IMR-90 (cell line): Measurements from ENCODE around the gene SYDE2. TPM values are rescaled to one million over a fixed set of nuclear protein-coding genes. Genes with fewer than 3 reads are reported as not detected.

Source experiments
- ATAC-seq: fragments of 200-7000 bp; cut with Tn5 transposase; 2 replicates; pipeline ENCODE4 v1.9.1; 2020; ENCODE audit warnings: low read depth, mild to moderate bottlenecking, moderate library complexity
- BruUV-seq: library from RNA; stranded (reverse); fragments of 400-500 nt; replicated peaks from 2 replicates; lab custom pipeline; 2021; lab: Mats Ljungman, UMichigan
- CTCF ChIA-PET: fragments of 300-600 bp; formaldehyde crosslinking; extraction: SDS; loops from one replicate; lab custom pipeline; 2021; ENCODE audit warnings: antibody characterized with exemption; lab: Yijun Ruan, JAX
- POLR2A ChIA-PET: fragments of 300-600 bp; sonication (Branson Sonifier 250); formaldehyde crosslinking; loops from one replicate; lab custom pipeline; 2022; ENCODE audit warnings: antibody characterized with exemption; ENCODE audit not compliant: unreplicated experiment; lab: Charles Lee
- DNase-seq: peaks from one replicate; pipeline ENCODE4 v3.0.0; 2013
- H2AFZ ChIP-seq: replicated peaks from 2 replicates; pipeline ENCODE3; 2013; ENCODE audit warnings: low read length, mild to moderate bottlenecking; ENCODE audit not compliant: poor library complexity
- H2AK5ac ChIP-seq: 2 replicates; pipeline ENCODE4 v1.6.1; 2013; ENCODE audit warnings: low read depth, low read length, inconsistent platforms
- H2AK9ac ChIP-seq: replicated peaks from 2 replicates; pipeline ENCODE3; 2013; ENCODE audit warnings: mild to moderate bottlenecking, low read depth, low read length, moderate library complexity; ENCODE audit not compliant: poor library complexity
- H2BK120ac ChIP-seq: 2 replicates; pipeline ENCODE4 v1.6.1; 2013; ENCODE audit warnings: low read depth, low read length, inconsistent platforms
- H2BK15ac ChIP-seq: 3 replicates; pipeline ENCODE4 v1.6.1; 2013; ENCODE audit warnings: low read depth, low read length, inconsistent platforms
- H2BK20ac ChIP-seq: 2 replicates; pipeline ENCODE4 v1.6.1; 2013; ENCODE audit warnings: low read depth, mild to moderate bottlenecking, inconsistent platforms, low read length, moderate library complexity
- H2BK5ac ChIP-seq: 2 replicates; pipeline ENCODE4 v1.6.1; 2013; ENCODE audit warnings: mild to moderate bottlenecking, low read depth, low read length, inconsistent platforms; ENCODE audit not compliant: poor library complexity, severe bottlenecking
- H3K14ac ChIP-seq: replicated peaks from 2 replicates; pipeline ENCODE4 v1.6.1; 2013; ENCODE audit warnings: low read depth, low read length, inconsistent platforms
- H3K18ac ChIP-seq: 2 replicates; pipeline ENCODE4 v1.6.1; 2013; ENCODE audit warnings: low read depth, low read length, control low read depth
- H3K23ac ChIP-seq: 2 replicates; pipeline ENCODE4 v1.6.1; 2013; ENCODE audit warnings: low read depth, low read length, inconsistent platforms
- H3K27ac ChIP-seq: 2 replicates; pipeline ENCODE4 v1.5.1; 2013; ENCODE audit warnings: mild to moderate bottlenecking, control low read depth, low read length; ENCODE audit not compliant: insufficient read depth
- H3K27me3 ChIP-seq: 2 replicates; pipeline ENCODE4 v1.6.1; 2013; ENCODE audit warnings: low read length; ENCODE audit not compliant: control insufficient read depth, insufficient read depth
- H3K36me3 ChIP-seq: 2 replicates; pipeline ENCODE4 v1.6.1; 2013; ENCODE audit warnings: low read length, mixed read lengths; ENCODE audit not compliant: control insufficient read depth, insufficient read depth
- H3K4ac ChIP-seq: 2 replicates; pipeline ENCODE4 v1.6.1; 2013; ENCODE audit warnings: low read depth, low read length, inconsistent platforms
- H3K4me1 ChIP-seq: 2 replicates; pipeline ENCODE4 v1.6.1; 2013; ENCODE audit warnings: low read length, mixed read lengths; ENCODE audit not compliant: control insufficient read depth, insufficient read depth
- H3K4me2 ChIP-seq: 2 replicates; pipeline ENCODE4 v1.6.1; 2013; ENCODE audit warnings: low read depth, mild to moderate bottlenecking, control low read depth, low read length, moderate library complexity
- H3K4me3 ChIP-seq: 2 replicates; pipeline ENCODE4 v1.5.1; 2013; ENCODE audit warnings: low read depth, mild to moderate bottlenecking, control low read depth, low read length, moderate library complexity; ENCODE audit not compliant: insufficient read depth
- H3K56ac ChIP-seq: 2 replicates; pipeline ENCODE4 v1.6.1; 2013; ENCODE audit warnings: low read length, inconsistent platforms; ENCODE audit not compliant: insufficient read depth; ENCODE audit errors: extremely low read depth
- H3K79me1 ChIP-seq, 2 experiments: 2 replicates each; pipeline ENCODE4 v1.6.1; 2013; ENCODE audit warnings: low read length in 2 of 2, inconsistent platforms in 1 of 2, low read depth in 1 of 2
- H3K9ac ChIP-seq: 2 replicates; pipeline ENCODE4 v1.6.1; 2013; ENCODE audit warnings: low read depth, low read length, control low read depth
- H3K9me1 ChIP-seq: 2 replicates; pipeline ENCODE4 v1.6.1; 2013; ENCODE audit warnings: low read length, inconsistent platforms; ENCODE audit not compliant: insufficient read depth
- H3K9me3 ChIP-seq: 2 replicates; pipeline ENCODE4 v1.6.1; 2013; ENCODE audit warnings: low read length; ENCODE audit not compliant: control insufficient read depth, insufficient read depth
- H4K20me1 ChIP-seq: 2 replicates; pipeline ENCODE4 v1.6.1; 2013; ENCODE audit warnings: low read length, inconsistent platforms; ENCODE audit not compliant: insufficient read depth
- H4K5ac ChIP-seq: 2 replicates; pipeline ENCODE4 v1.6.1; 2013; ENCODE audit warnings: mild to moderate bottlenecking, low read depth, low read length, control low read depth
- H4K8ac ChIP-seq, 2 experiments: 2 replicates each; pipeline ENCODE4 v1.6.1; 2013; ENCODE audit warnings: low read depth in 2 of 2, low read length in 2 of 2, control low read depth in 1 of 2, inconsistent platforms in 1 of 2
- H4K91ac ChIP-seq: 2 replicates; pipeline ENCODE4 v1.6.1; 2013; ENCODE audit warnings: low read depth, low read length, inconsistent platforms; ENCODE audit not compliant: insufficient read depth
- BHLHE40 ChIP-seq: fragments of 150-350 bp; IDR thresholded peaks from 2 replicates; pipeline ENCODE4 v1.6.1; 2016; ENCODE audit warnings: mild to moderate bottlenecking, low read depth, low read length
- CEBPB ChIP-seq: IDR thresholded peaks from 2 replicates; pipeline ENCODE4 v1.6.1; 2012; ENCODE audit warnings: low read depth, low read length, improper control_type of control experiment
- CHD1 ChIP-seq: IDR thresholded peaks from 2 replicates; pipeline ENCODE4 v1.6.1; 2012; ENCODE audit warnings: low read depth, low read length, improper control_type of control experiment
- FOS ChIP-seq: fragments of 150-350 bp; IDR thresholded peaks from 2 replicates; pipeline ENCODE4 v1.6.1; 2016; ENCODE audit warnings: low read depth, low read length
- MAFK ChIP-seq: IDR thresholded peaks from 2 replicates; pipeline ENCODE4 v1.6.1; 2012; ENCODE audit warnings: low read depth, low read length, improper control_type of control experiment
- MAZ ChIP-seq: IDR thresholded peaks from 2 replicates; pipeline ENCODE4 v1.6.1; 2012; ENCODE audit warnings: low read depth, mild to moderate bottlenecking, low read length, improper control_type of control experiment, moderate library complexity, borderline replicate concordance
- MXI1 ChIP-seq: IDR thresholded peaks from 2 replicates; pipeline ENCODE4 v1.6.1; 2012; ENCODE audit warnings: low read depth, mild to moderate bottlenecking, low read length, moderate library complexity, borderline replicate concordance
- NFE2L2 ChIP-seq: fragments of 150-350 bp; IDR thresholded peaks from 2 replicates; pipeline ENCODE4 v1.6.1; 2016; ENCODE audit warnings: low read depth, mild to moderate bottlenecking, low read length
- POLR2A ChIP-seq: IDR thresholded peaks from 2 replicates; pipeline ENCODE4 v1.6.1; 2012; ENCODE audit warnings: mild to moderate bottlenecking, low read depth, low read length
- RAD21 ChIP-seq: IDR thresholded peaks from 2 replicates; pipeline ENCODE4 v1.6.1; 2012; ENCODE audit warnings: low read length, improper control_type of control experiment
- RCOR1 ChIP-seq: IDR thresholded peaks from 2 replicates; pipeline ENCODE4 v1.6.1; 2012; ENCODE audit warnings: mild to moderate bottlenecking, low read length, improper control_type of control experiment; ENCODE audit not compliant: insufficient replicate concordance
- RFX5 ChIP-seq: IDR thresholded peaks from 2 replicates; pipeline ENCODE4 v1.8.0; 2012; ENCODE audit warnings: low read depth, mild to moderate bottlenecking, low read length, moderate library complexity
- SMC3 ChIP-seq: fragments of 150-350 bp; IDR thresholded peaks from 2 replicates; pipeline ENCODE4 v1.6.1; 2016; ENCODE audit warnings: low read depth, mild to moderate bottlenecking, antibody characterized with exemption, low read length, moderate library complexity
- WGBS, 2 experiments: methylation state at CpG; one replicate each; pipeline versions ENCODE4 v1.1.5 to v1.1.7; 2013; ENCODE audit warnings: missing lambda C conversion rate in 2 of 2; ENCODE audit not compliant: insufficient read length in 1 of 2; ENCODE audit errors: extremely low coverage in 2 of 2; 5-methylcytosine and 5-hydroxymethylcytosine counted together
- dilution Hi-C: fragments of 300-500 bp; cut with HindIII; formaldehyde crosslinking; loops from one replicate; pipeline ENCODE4 v1.14.3; 2018; ENCODE audit warnings: low sequenced_read_pairs; ENCODE audit not compliant: unreplicated experiment
- in situ Hi-C: fragments of 300-500 bp; cut with MboI; formaldehyde crosslinking; loops from 3 replicates; pipeline ENCODE4 v1.14.3; 2019; ENCODE audit warnings: low sequenced_read_pairs, inconsistent platforms, mixed read lengths
- intact Hi-C: fragments of 100-400 bp; cut with micrococcal nuclease; formaldehyde crosslinking; loops from 2 replicates; pipeline ENCODE4 v1.10.0; 2022
- polyA plus RNA-seq, 3 experiments: library from polyadenylated mRNA; depleted of rRNA; stranded (reverse); fragments of >200 nt; gene quantifications; 2 replicates each; pipeline ENCODE4 v1.2.3, GENCODE V29; 2012; ENCODE audit warnings: low replicate concordance in 1 of 3
- total RNA-seq: library from RNA; depleted of rRNA; stranded (reverse); fragments of >200 nt; gene quantifications from 2 replicates; pipeline ENCODE4 v1.2.3, GENCODE V29; 2012
- TF ChIP-seq, protein P1 (sequence below): fragments of 150-350 bp; IDR thresholded peaks from 2 replicates; pipeline ENCODE4 v1.6.1; 2017; ENCODE audit warnings: mild to moderate bottlenecking, antibody characterized with exemption, low read length, low read depth
- TF ChIP-seq, protein P2 (sequence below): fragments of 150-350 bp; IDR thresholded peaks from 2 replicates; pipeline ENCODE4 v1.6.1; 2016; ENCODE audit warnings: low read depth, mild to moderate bottlenecking, low read length, moderate library complexity, borderline replicate concordance
- TF ChIP-seq, protein P3 (sequence below): conservative IDR thresholded peaks from 2 replicates; pipeline ENCODE4 v1.5.1; 2012; ENCODE audit warnings: mild to moderate bottlenecking, low read depth, low read length, improper control_type of control experiment

SYDE2 gene
- total and polyA plus RNA-seq, 2 of the 4 experiments (the other 2 are of a cell fraction): 1.8 to 10.0 TPM

DNA sequence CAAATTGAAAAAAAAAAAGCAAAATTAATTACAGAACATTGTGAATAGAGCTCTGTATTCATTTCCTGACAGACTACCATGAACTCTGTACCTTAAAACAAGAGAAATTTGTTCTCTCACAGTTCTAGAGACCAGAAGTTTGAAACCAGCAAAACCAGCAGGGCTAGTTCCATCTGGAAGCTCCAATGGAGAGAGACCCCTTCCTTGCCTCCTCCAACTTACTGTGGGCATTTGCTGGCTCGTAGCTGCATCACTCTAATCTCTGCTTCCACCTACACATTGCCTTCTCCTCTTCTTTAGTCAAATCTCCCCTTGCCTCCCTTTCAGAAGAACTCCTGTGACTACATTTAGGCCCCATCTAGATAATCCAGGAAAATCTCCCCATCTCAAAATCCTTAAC lies 56.5 kb downstream of the SYDE2 start:
- Histone ChIP-seq H2BK120ac (0 out of 2 replicates have a peak overlapping the region, but pooled peaks have one; percentile 27), H3K27me3 (no peaks in the 10 kb centered on the region), H3K4ac (peak overlapping the region; percentile 0; the same call in 1 of the 2 replicates), H3K79me1 (no peaks in the 10 kb centered on the region), H4K8ac (0 out of 4 replicates have a peak overlapping the region, but pooled peaks of 1 of the 2 experiments have one; percentile 13), H3K9ac (no peak overlapping the region), H4K5ac (peak overlapping the region; percentile 33; the same call in 1 of the 2 replicates), H3K56ac (no peak overlapping the region), H3K36me3 (no peaks in the 10 kb centered on the region), H3K27ac (no peak overlapping the region), H2AK9ac (no peak overlapping the region), H2BK15ac (peak overlapping the region; percentile 87; the same call in 1 of the 3 replicates), H2BK5ac (no peak overlapping the region), H3K4me1 (peaks cover 6% of the 10 kb centered on the region; the same call in 1 of the 2 replicates), H3K4me2 (no peak overlapping the region), H3K4me3 (no peak overlapping the region), H2AFZ (no peak overlapping the region), H3K9me1 (peaks cover 4% of the 10 kb centered on the region; the same call in 1 of the 2 replicates), H2AK5ac (no peak overlapping the region; the same call in 1 of the 2 replicates), H3K9me3 (no peaks in the 10 kb centered on the region), H3K14ac (no peak overlapping the region), H4K20me1 (no peaks in the 10 kb centered on the region), H3K18ac (peak overlapping the region; percentile 51; the same call in 1 of the 2 replicates), H2BK20ac (no peak overlapping the region; the same call in 1 of the 2 replicates), H4K91ac (no peak overlapping the region; the same call in 1 of the 2 replicates), H3K23ac (no peak overlapping the region)
- intact Hi-C loops: no loop called here
- no TSS peak for BruUV-seq
- POLR2A ChIA-PET: no interaction called here
- TF ChIP-seq MAZ (no peak), POLR2A (no peak), MAFK (no peak), MXI1 (no peak), NFE2L2 (no peak), RFX5 (no peak), CEBPB (no peak), RCOR1 (no peak), BHLHE40 (no peak), FOS (no peak), RAD21 (no peak), SMC3 (no peak), CHD1 (no peak)
- TF ChIP-seq, protein P1, sequence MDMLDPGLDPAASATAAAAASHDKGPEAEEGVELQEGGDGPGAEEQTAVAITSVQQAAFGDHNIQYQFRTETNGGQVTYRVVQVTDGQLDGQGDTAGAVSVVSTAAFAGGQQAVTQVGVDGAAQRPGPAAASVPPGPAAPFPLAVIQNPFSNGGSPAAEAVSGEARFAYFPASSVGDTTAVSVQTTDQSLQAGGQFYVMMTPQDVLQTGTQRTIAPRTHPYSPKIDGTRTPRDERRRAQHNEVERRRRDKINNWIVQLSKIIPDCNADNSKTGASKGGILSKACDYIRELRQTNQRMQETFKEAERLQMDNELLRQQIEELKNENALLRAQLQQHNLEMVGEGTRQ: no peak
- TF ChIP-seq, protein P2, sequence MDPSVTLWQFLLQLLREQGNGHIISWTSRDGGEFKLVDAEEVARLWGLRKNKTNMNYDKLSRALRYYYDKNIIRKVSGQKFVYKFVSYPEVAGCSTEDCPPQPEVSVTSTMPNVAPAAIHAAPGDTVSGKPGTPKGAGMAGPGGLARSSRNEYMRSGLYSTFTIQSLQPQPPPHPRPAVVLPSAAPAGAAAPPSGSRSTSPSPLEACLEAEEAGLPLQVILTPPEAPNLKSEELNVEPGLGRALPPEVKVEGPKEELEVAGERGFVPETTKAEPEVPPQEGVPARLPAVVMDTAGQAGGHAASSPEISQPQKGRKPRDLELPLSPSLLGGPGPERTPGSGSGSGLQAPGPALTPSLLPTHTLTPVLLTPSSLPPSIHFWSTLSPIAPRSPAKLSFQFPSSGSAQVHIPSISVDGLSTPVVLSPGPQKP: no peak
- TF ChIP-seq, protein P3, sequence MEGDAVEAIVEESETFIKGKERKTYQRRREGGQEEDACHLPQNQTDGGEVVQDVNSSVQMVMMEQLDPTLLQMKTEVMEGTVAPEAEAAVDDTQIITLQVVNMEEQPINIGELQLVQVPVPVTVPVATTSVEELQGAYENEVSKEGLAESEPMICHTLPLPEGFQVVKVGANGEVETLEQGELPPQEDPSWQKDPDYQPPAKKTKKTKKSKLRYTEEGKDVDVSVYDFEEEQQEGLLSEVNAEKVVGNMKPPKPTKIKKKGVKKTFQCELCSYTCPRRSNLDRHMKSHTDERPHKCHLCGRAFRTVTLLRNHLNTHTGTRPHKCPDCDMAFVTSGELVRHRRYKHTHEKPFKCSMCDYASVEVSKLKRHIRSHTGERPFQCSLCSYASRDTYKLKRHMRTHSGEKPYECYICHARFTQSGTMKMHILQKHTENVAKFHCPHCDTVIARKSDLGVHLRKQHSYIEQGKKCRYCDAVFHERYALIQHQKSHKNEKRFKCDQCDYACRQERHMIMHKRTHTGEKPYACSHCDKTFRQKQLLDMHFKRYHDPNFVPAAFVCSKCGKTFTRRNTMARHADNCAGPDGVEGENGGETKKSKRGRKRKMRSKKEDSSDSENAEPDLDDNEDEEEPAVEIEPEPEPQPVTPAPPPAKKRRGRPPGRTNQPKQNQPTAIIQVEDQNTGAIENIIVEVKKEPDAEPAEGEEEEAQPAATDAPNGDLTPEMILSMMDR: no peak
- CTCF ChIA-PET: interaction anchor here (1.1 kb wide), 1 partner anchor 35 kb away, joined by 3 read pairs; no protein-coding TSS in a partner anchor
- no peak for DNase-seq
- 78% methylated on average over 1 of the region's 1 CpG; no CpG with 5 or more reads in 1 of the 2 experiments for WGBS, 2 experiments
- in situ Hi-C loops: no loop called here
- dilution Hi-C loops: no loop called here
- no peak for ATAC-seq
